GM23248 (cell line): ENCODE results near the gene NEK6.

Experiments used
- EZH2 ChIP-seq: fragments of 200-600 bp; sonication (generic); IDR thresholded peaks from 2 replicates; pipeline ENCODE4 v1.6.1; 2018; ENCODE audit warnings: antibody characterized with exemption, mild to moderate bottlenecking; ENCODE audit not compliant: insufficient read depth, poor library complexity, severe bottlenecking
- EZH2phosphoT487 ChIP-seq: fragments of 200-600 bp; sonication (generic); IDR thresholded peaks from 2 replicates; pipeline ENCODE4 v1.6.1; 2018; ENCODE audit warnings: antibody characterized with exemption, moderate library complexity, mild to moderate bottlenecking, low read depth; ENCODE audit not compliant: insufficient read depth

DNA sequence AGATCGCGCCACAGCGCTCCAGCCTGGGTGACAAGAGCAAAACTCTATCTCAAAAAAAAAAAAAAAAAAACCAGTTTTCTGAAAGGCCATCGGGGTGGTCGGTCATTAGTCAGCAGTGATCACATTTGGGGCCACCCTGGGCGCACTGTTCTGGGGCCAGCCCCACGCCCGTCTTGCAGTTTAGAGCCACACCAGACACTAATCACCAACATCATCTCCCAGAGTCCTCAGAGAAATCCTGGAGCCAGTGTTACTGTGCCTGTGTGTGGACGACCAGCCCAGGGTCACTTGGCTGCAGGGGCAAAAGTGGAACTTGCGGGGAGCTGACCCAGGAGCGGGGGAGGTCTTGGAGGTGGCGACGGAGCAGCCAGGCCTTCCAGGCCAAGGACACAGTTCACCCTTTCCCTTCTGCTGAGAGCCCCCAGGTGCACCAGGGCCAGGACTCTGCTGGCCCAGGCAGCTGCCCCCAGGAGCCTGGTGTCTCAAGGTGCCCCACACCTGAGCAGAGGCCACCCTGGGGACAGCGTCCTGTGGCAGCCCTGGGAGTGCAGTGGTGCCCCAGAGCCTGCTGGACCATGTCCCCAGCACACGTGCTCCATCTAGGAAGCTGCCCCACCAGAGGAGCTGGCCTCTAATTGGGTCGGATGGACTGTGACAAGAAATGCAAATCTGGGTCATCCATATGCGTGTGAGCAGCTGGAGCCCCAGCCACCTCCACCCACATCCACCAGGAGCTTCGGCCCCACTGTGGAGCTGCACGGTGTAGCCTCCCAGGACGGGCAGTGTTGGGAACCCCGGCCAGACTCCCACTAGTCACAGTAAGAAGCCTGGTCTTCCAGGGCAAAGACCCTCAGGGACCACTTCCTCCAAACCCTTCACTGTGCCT lies 51.1 kb downstream of the NEK6 start:
- no peak for TF ChIP-seq EZH2
- no peak for TF ChIP-seq EZH2phosphoT487
